Endothelial cell of umbilical vein (primary cell): ENCODE results near the gene PARN. TPM values are rescaled to one million over a fixed set of nuclear protein-coding genes. Genes with fewer than 3 reads are reported as not detected.

Experiments
- BruUV-seq: library from RNA; stranded (reverse); fragments of 400-500 nt; replicated peaks from 2 replicates; lab custom pipeline; 2021; lab: Mats Ljungman, UMichigan
- CTCF ChIA-PET: fragments of 300-600, 350-600 bp; sonication (Branson Sonifier 250); formaldehyde crosslinking; loops from one replicate; lab custom pipeline; 2021; ENCODE audit warnings: antibody characterized with exemption, inconsistent platforms; lab: Charles Lee
- POLR2A ChIA-PET: fragments of 300-600, 350-600 bp; sonication (Branson Sonifier 250); formaldehyde crosslinking; loops from one replicate; lab custom pipeline; 2021; ENCODE audit warnings: antibody characterized with exemption, inconsistent platforms; lab: Charles Lee
- DNase-seq: peaks from one replicate; pipeline ENCODE4 v3.0.0-alpha.2; 2011; ENCODE audit warnings: low read depth, low spot score
- FAIRE-seq: peaks from 2 replicates; lab custom pipeline; 2011; peaks lifted over from hg19 to GRCh38; lab: Jason Lieb, UNC
- H2AFZ ChIP-seq: 2 replicates; pipeline ENCODE4 v1.6.0; 2012; ENCODE audit warnings: low read depth, low read length, control low read depth, inconsistent platforms
- H3K27ac ChIP-seq: 2 replicates; pipeline ENCODE4 v1.5.1; 2011; ENCODE audit warnings: low read depth, mild to moderate bottlenecking, control low read depth, low read length, moderate library complexity; ENCODE audit not compliant: insufficient read depth
- H3K27me3 ChIP-seq, 2 experiments: 2 replicates each; pipeline versions ENCODE4 v1.6.0 to v1.6.1; 2011; ENCODE audit warnings: low read length in 2 of 2, mixed read lengths in 1 of 2; ENCODE audit not compliant: control insufficient read depth in 2 of 2, insufficient read depth in 2 of 2
- H3K36me3 ChIP-seq, 2 experiments: 2 replicates in 1 of 2; 3 replicates in 1 of 2; pipeline ENCODE4 v1.5.1; 2011; ENCODE audit warnings: low read length in 2 of 2, mild to moderate bottlenecking in 1 of 2, moderate library complexity in 1 of 2; ENCODE audit not compliant: control insufficient read depth in 2 of 2, insufficient read depth in 2 of 2; ENCODE audit errors: extremely low read depth in 1 of 2
- H3K4me1 ChIP-seq: 3 replicates; pipeline ENCODE4 v1.5.1; 2011; ENCODE audit warnings: mild to moderate bottlenecking, low read length; ENCODE audit not compliant: control insufficient read depth, insufficient read depth; ENCODE audit errors: extremely low read depth
- H3K4me2 ChIP-seq: 2 replicates; pipeline ENCODE4 v1.6.1; 2011; ENCODE audit warnings: low read length, control low read depth, mixed read lengths; ENCODE audit not compliant: insufficient read depth
- H3K4me3 ChIP-seq, 3 experiments: fragments of 200-600 bp in 1 of 3; sonication (generic), shearing (Covaris generic) in 1 of 3; replicated peaks in 1 of 3; 2 replicates each; pipeline ENCODE4 v1.5.1; 2011 to 2016; ENCODE audit warnings: control low read depth in 3 of 3, low read length in 3 of 3, mild to moderate bottlenecking in 2 of 3, inconsistent platforms in 1 of 3, low read depth in 1 of 3, moderate library complexity in 1 of 3; ENCODE audit not compliant: insufficient read depth in 1 of 3
- H3K79me2 ChIP-seq: 2 replicates; pipeline ENCODE4 v1.6.0; 2012; ENCODE audit warnings: low read length, inconsistent platforms; ENCODE audit not compliant: control insufficient read depth, insufficient read depth
- H3K9ac ChIP-seq: replicated peaks from 2 replicates; pipeline ENCODE3; 2011; ENCODE audit warnings: low read length, control low read depth; ENCODE audit not compliant: insufficient read depth; ENCODE audit errors: extremely low read depth
- H3K9me1 ChIP-seq: replicated peaks from 3 replicates; pipeline ENCODE4 v1.6.0; 2011; ENCODE audit warnings: mild to moderate bottlenecking, low read length; ENCODE audit not compliant: control insufficient read depth, insufficient read depth; ENCODE audit errors: extremely low read depth
- H3K9me3 ChIP-seq: replicated peaks from 2 replicates; pipeline ENCODE4 v1.5.1; 2012; ENCODE audit warnings: low read length, inconsistent platforms; ENCODE audit not compliant: control insufficient read depth, insufficient read depth
- H4K20me1 ChIP-seq: replicated peaks from 2 replicates; pipeline ENCODE3; 2011; ENCODE audit warnings: mild to moderate bottlenecking, low read length; ENCODE audit not compliant: control insufficient read depth, insufficient read depth; ENCODE audit errors: extremely low read depth
- CTCF ChIP-seq, 2 donors: IDR thresholded peaks; 1 replicate in 1 of 2; 2 replicates in 1 of 2; pipeline ENCODE4 v1.5.1; 2011; ENCODE audit warnings: low read length in 2 of 2, mild to moderate bottlenecking in 2 of 2, moderate library complexity in 2 of 2, control low read depth in 1 of 2, inconsistent platforms in 1 of 2, low read depth in 1 of 2; ENCODE audit not compliant: insufficient read depth in 1 of 2; ENCODE audit errors: extremely low read depth in 1 of 2
- EZH2 ChIP-seq: IDR thresholded peaks from 2 replicates; pipeline ENCODE4 v1.6.1; 2012; ENCODE audit warnings: borderline replicate concordance, low read depth, mild to moderate bottlenecking, moderate library complexity, low read length, inconsistent platforms; ENCODE audit not compliant: severe bottlenecking
- FOS ChIP-seq: IDR thresholded peaks from 2 replicates; pipeline ENCODE4 v1.6.1; 2011; ENCODE audit warnings: mild to moderate bottlenecking, low read length, moderate library complexity, borderline replicate concordance; ENCODE audit not compliant: insufficient read depth
- GATA2 ChIP-seq: IDR thresholded peaks from 2 replicates; pipeline ENCODE4 v1.7.0; 2011; ENCODE audit warnings: low read depth, mild to moderate bottlenecking, moderate library complexity, mixed read lengths, low read length; ENCODE audit not compliant: insufficient read length, insufficient read depth
- JUN ChIP-seq: IDR thresholded peaks from 2 replicates; pipeline ENCODE4 v1.6.1; 2011; ENCODE audit warnings: borderline replicate concordance, low read depth; ENCODE audit not compliant: insufficient read length, insufficient read depth
- MYC ChIP-seq: IDR thresholded peaks from one replicate; pipeline ENCODE4 v1.6.1; 2011; ENCODE audit warnings: mild to moderate bottlenecking, low read depth, low read length
- POLR2A ChIP-seq: IDR thresholded peaks from 2 replicates; pipeline ENCODE4 v1.6.1; 2012; ENCODE audit warnings: low read depth, mild to moderate bottlenecking, control low read depth, low read length
- POLR2AphosphoS5 ChIP-seq: IDR thresholded peaks from 2 replicates; pipeline ENCODE4 v1.6.1; 2012; ENCODE audit warnings: low read depth, mild to moderate bottlenecking, control low read depth, low read length, moderate library complexity; ENCODE audit not compliant: insufficient read depth
- dilution Hi-C: fragments of 300-500 bp; cut with MboI; formaldehyde crosslinking; loops from one replicate; pipeline ENCODE4 v1.15.0; 2019; ENCODE audit warnings: low sequenced_read_pairs; ENCODE audit not compliant: extremely low pct_ligation_motif_present
- intact Hi-C: fragments of 100-400 bp; cut with micrococcal nuclease; formaldehyde crosslinking; loops from one replicate; pipeline ENCODE4 v1.10.0; 2022
- polyA plus RNA-seq, 4 experiments: library from polyadenylated mRNA; depleted of rRNA in 3 of 4; stranded (reverse) in 3 of 4; unstranded in 1 of 4; fragments of >200 nt; gene quantifications; 2 replicates each; pipeline versions ENCODE4 v1.2.1 to v1.2.3, GENCODE V29; 2011 to 2012; ENCODE audit warnings: missing spikeins in 1 of 4
- total RNA-seq: library from RNA; stranded (reverse); gene quantifications from 2 replicates; pipeline ENCODE4 v1.2.3, GENCODE V29; 2021
- TF ChIP-seq, protein P1 (sequence below): IDR thresholded peaks from 2 replicates; pipeline ENCODE4 v1.6.1; 2011; ENCODE audit not compliant: insufficient read depth, insufficient read length

The PARN gene
- total and polyA plus RNA-seq, 2 donors (not counting 3 experiments of a cell fraction or from before 2014, with no cell fraction given): 16.9 to 24.6 TPM

DNA sequence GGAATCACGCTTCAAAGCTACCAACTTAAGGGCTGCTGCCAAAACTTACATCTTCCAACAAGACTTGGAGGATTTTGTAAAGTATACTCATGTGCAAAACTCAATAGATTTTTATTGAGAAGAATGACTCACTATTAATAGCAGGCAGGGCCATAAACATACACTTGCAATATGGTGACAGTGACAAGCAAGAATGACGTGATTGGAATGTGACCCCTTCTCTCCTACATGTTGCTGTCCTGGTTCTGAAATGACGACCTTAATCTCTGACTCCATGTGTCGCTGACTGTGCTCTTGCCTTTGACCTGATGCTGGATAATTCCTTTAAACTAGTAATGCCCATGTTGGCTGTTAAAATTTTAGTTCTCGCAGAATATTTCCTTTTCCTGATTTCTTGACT lies 174.5 kb downstream of the PARN start:
- dilution Hi-C loops: no loop called here
- no peaks in the 10 kb centered on the region for H3K4me1 ChIP-seq
- no peak for TF ChIP-seq EZH2
- TF ChIP-seq JUN: peak; percentile 14
- FAIRE-seq (no peak), DNase-seq (no peak)
- H3K4me2 ChIP-seq: no peak overlapping the region
- no peak overlapping the region for H3K4me3 ChIP-seq
- no peak overlapping the region for H2AFZ ChIP-seq
- H3K36me3 ChIP-seq: no peaks in the 10 kb centered on the region
- no TSS peak for BruUV-seq
- no peaks in the 10 kb centered on the region for H3K9me3 ChIP-seq
- H3K9ac ChIP-seq: no peak overlapping the region
- POLR2A ChIA-PET: no interaction called here
- no peak overlapping the region for H3K27ac ChIP-seq
- no peaks in the 10 kb centered on the region for H4K20me1 ChIP-seq
- intact Hi-C loops: no loop called here
- no peaks in the 10 kb centered on the region for H3K9me1 ChIP-seq
- no peaks in the 10 kb centered on the region for H3K27me3 ChIP-seq
- no peaks in the 10 kb centered on the region for H3K79me2 ChIP-seq
- CTCF ChIA-PET: no interaction called here

DNA sequence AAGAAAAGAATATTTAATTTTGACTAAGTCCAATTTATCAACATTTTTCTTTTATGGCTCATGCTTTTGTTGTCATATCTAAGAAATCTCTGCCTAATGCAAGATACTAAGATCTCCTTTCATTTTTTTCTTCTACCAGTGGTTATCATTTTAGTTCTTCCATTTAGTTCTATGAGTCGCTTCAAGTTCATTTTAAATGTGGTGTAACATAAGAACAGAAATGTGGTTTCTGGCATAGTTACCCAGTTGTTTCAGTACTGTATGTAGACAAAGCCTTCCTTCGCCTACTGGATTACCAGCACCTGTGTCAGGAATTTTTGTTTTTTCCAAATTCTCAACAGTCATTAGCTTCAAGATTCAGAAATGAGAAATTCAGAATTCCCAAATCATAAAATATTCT lies 175.7 kb downstream of the PARN start:
- Histone ChIP-seq H3K9me1 (no peaks in the 10 kb centered on the region), H3K9me3 (no peaks in the 10 kb centered on the region), H3K27me3 (no peaks in the 10 kb centered on the region), H3K4me3 (no peak overlapping the region), H3K27ac (no peak overlapping the region), H3K79me2 (no peaks in the 10 kb centered on the region), H3K9ac (no peak overlapping the region), H3K4me1 (no peaks in the 10 kb centered on the region), H2AFZ (no peak overlapping the region), H3K36me3 (no peaks in the 10 kb centered on the region), H4K20me1 (no peaks in the 10 kb centered on the region), H3K4me2 (no peak overlapping the region)
- POLR2A ChIA-PET: no interaction called here
- TF ChIP-seq FOS: no peak
- no peak for TF ChIP-seq GATA2
- TF ChIP-seq, protein P1, sequence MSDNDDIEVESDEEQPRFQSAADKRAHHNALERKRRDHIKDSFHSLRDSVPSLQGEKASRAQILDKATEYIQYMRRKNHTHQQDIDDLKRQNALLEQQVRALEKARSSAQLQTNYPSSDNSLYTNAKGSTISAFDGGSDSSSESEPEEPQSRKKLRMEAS: no peak
- TF ChIP-seq JUN: no peak
- TF ChIP-seq CTCF (IDR thresholded peaks at IDR 0.05; ENCODE audit: extremely low read depth in 1 of 2, insufficient read depth in 1 of 2, low read depth in 1 of 2, low read length in 2 of 2): no peak
- no peak for TF ChIP-seq MYC
- no peak for TF ChIP-seq EZH2
- no peak for TF ChIP-seq POLR2AphosphoS5
- TF ChIP-seq POLR2A: no peak
- DNase-seq (no peak), FAIRE-seq (no peak)
- intact Hi-C loops (no loop called here), dilution Hi-C loops (no loop called here)
- no TSS peak for BruUV-seq
- CTCF ChIA-PET: no interaction called here
